Neural cell (in vitro differentiated cells): ENCODE results near the gene PODNL1. TPM values are rescaled to one million over a fixed set of nuclear protein-coding genes. Genes with fewer than 3 reads are reported as not detected.

Experiments
- H2AFZ ChIP-seq: fragments of 200-600, 300-800 bp; sonication (generic), shearing (Covaris generic); 2 replicates; pipeline ENCODE4 v1.6.0; 2014; ENCODE audit warnings: low read depth, mild to moderate bottlenecking, antibody characterized with exemption, low read length, moderate library complexity
- H3F3A ChIP-seq: fragments of 200-600 bp; shearing (Covaris generic); 2 replicates; pipeline ENCODE4 v1.6.1; 2016; ENCODE audit warnings: mild to moderate bottlenecking, moderate library complexity, mixed read lengths, antibody characterized with exemption, low read length; ENCODE audit not compliant: insufficient read depth, poor library complexity, severe bottlenecking
- H3K27ac ChIP-seq: fragments of 200-600, 300-800 bp; sonication (generic), shearing (Covaris generic); 2 replicates; pipeline ENCODE4 v1.5.1; 2014; ENCODE audit warnings: mild to moderate bottlenecking, low read length, moderate library complexity
- H3K27me3 ChIP-seq: fragments of 300-800, 200-600 bp; sonication (generic), shearing (Covaris generic); 2 replicates; pipeline ENCODE4 v1.6.0; 2014; ENCODE audit warnings: mild to moderate bottlenecking, low read depth, low read length, moderate library complexity; ENCODE audit not compliant: insufficient read depth
- H3K36me3 ChIP-seq: fragments of 300-800, 200-600 bp; sonication (generic), shearing (Covaris generic); 2 replicates; pipeline ENCODE4 v1.5.1; 2014; ENCODE audit warnings: mild to moderate bottlenecking, antibody characterized with exemption, low read length, moderate library complexity; ENCODE audit not compliant: insufficient read depth
- H3K4me2 ChIP-seq: fragments of 300-800, 200-600 bp; sonication (generic), shearing (Covaris generic); 2 replicates; pipeline ENCODE4 v1.6.0; 2014; ENCODE audit warnings: mild to moderate bottlenecking, low read length
- H3K4me3 ChIP-seq: fragments of 300-800, 200-600 bp; sonication (generic), shearing (Covaris generic); 2 replicates; pipeline ENCODE4 v1.5.1; 2014; ENCODE audit warnings: mild to moderate bottlenecking, low read length, moderate library complexity
- H3K79me2 ChIP-seq: fragments of 200-600 bp; shearing (Covaris generic); replicated peaks from 2 replicates; pipeline ENCODE4 v1.6.0; 2014; ENCODE audit warnings: mild to moderate bottlenecking, low read length, moderate library complexity; ENCODE audit not compliant: insufficient read depth
- H3K9ac ChIP-seq: fragments of 300-800, 200-600 bp; sonication (generic), shearing (Covaris generic); 2 replicates; pipeline ENCODE4 v1.6.1; 2016; ENCODE audit warnings: mild to moderate bottlenecking, low read length, mixed read lengths
- H3K9me2 ChIP-seq: fragments of 200-600 bp; shearing (Covaris generic); 2 replicates; pipeline ENCODE4 v1.6.1; 2016; ENCODE audit warnings: mild to moderate bottlenecking, low read length, mixed read lengths; ENCODE audit not compliant: insufficient read depth
- H3K9me3 ChIP-seq: fragments of 200-600, 300-800 bp; sonication (generic), shearing (Covaris generic); 2 replicates; pipeline ENCODE4 v1.6.1; 2016; ENCODE audit warnings: mild to moderate bottlenecking, mixed run types, low read length, moderate library complexity, mixed read lengths
- H4K20me1 ChIP-seq: fragments of 200-600 bp; shearing (Covaris generic); 2 replicates; pipeline ENCODE4 v1.6.1; 2016; ENCODE audit warnings: mild to moderate bottlenecking, mixed run types; ENCODE audit not compliant: insufficient read depth
- CTCF ChIP-seq: fragments of 450-650 bp; IDR thresholded peaks from 2 replicates; pipeline ENCODE4 v1.5.1; 2014; ENCODE audit warnings: antibody characterized with exemption, mild to moderate bottlenecking, moderate library complexity; ENCODE audit not compliant: poor library complexity, severe bottlenecking
- EP300 ChIP-seq: fragments of 450-650 bp; conservative IDR thresholded peaks from 2 replicates; pipeline ENCODE4 v1.6.1; 2014; ENCODE audit warnings: antibody characterized with exemption, mild to moderate bottlenecking, moderate library complexity; ENCODE audit not compliant: poor library complexity, severe bottlenecking
- EZH2 ChIP-seq: fragments of 200-600, 300-800 bp; shearing (Covaris generic), sonication (generic); IDR thresholded peaks from 2 replicates; pipeline ENCODE4 v1.6.1; 2014; ENCODE audit warnings: antibody characterized with exemption, low read length, borderline replicate concordance, mild to moderate bottlenecking; ENCODE audit not compliant: insufficient read depth, poor library complexity, severe bottlenecking
- MXI1 ChIP-seq: fragments of 450-650 bp; conservative IDR thresholded peaks from 2 replicates; pipeline ENCODE4 v1.6.1; 2014; ENCODE audit warnings: antibody characterized with exemption, mild to moderate bottlenecking; ENCODE audit not compliant: poor library complexity, severe bottlenecking
- POLR2AphosphoS5 ChIP-seq: IDR thresholded peaks from 2 replicates; pipeline ENCODE4 v1.6.1; 2012
- RAD21 ChIP-seq: fragments of 450-650 bp; conservative IDR thresholded peaks from 2 replicates; pipeline ENCODE4 v1.6.1; 2014; ENCODE audit warnings: antibody characterized with exemption, mild to moderate bottlenecking, moderate library complexity
- REST ChIP-seq: IDR thresholded peaks from 2 replicates; pipeline ENCODE4 v1.6.1; 2012; ENCODE audit warnings: borderline replicate concordance
- SMC3 ChIP-seq: fragments of 450-650 bp; conservative IDR thresholded peaks from 2 replicates; pipeline ENCODE4 v1.6.1; 2014; ENCODE audit warnings: antibody characterized with exemption, mild to moderate bottlenecking, moderate library complexity; ENCODE audit not compliant: poor library complexity
- TAF1 ChIP-seq: IDR thresholded peaks from 2 replicates; pipeline ENCODE4 v1.6.1; 2012; ENCODE audit warnings: low read depth
- polyA plus RNA-seq: library from polyadenylated mRNA; depleted of rRNA; stranded (reverse); fragments of >200 nt; gene quantifications from 2 replicates; pipeline ENCODE4 v1.2.3, GENCODE V29; 2014

The PODNL1 gene
- polyA plus RNA-seq, 1 donor from 2014 or later: not detected

DNA sequence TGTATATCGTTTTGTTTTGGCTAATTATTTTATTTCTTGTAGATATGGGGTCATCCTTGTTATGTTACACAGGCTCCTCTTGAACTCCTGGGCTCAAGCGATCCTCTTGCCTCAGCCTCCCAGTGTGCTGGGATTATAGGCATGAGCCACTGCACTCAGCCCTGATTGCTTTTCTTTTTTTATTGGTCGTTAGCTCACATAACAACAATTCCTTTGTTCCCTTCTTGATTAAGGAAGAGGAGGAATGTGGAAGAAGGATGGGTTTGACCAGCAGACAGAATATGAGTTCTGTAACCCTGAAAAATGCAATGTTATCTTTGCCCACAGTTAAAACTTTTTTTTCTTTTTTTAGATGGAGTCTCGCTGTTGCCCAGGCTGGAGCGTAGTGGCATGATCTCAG, 43.7 kb downstream of the PODNL1 start:
- no peak overlapping the region for H3K4me3 ChIP-seq
- no peaks in the 10 kb centered on the region for H3K9me3 ChIP-seq
- no peaks in the 10 kb centered on the region for H3K79me2 ChIP-seq
- H3K9me2 ChIP-seq: no peaks in the 10 kb centered on the region
- H3K9ac ChIP-seq: no peak overlapping the region
- H2AFZ ChIP-seq: no peak overlapping the region
- H4K20me1 ChIP-seq: no peaks in the 10 kb centered on the region
- no peaks in the 10 kb centered on the region for H3K36me3 ChIP-seq
- H3K4me2 ChIP-seq: no peak overlapping the region
- no peak for TF ChIP-seq SMC3
- no peak overlapping the region for H3K27ac ChIP-seq
- H3K27me3 ChIP-seq: no peaks in the 10 kb centered on the region
- H3F3A ChIP-seq: no peaks in the 10 kb centered on the region

DNA sequence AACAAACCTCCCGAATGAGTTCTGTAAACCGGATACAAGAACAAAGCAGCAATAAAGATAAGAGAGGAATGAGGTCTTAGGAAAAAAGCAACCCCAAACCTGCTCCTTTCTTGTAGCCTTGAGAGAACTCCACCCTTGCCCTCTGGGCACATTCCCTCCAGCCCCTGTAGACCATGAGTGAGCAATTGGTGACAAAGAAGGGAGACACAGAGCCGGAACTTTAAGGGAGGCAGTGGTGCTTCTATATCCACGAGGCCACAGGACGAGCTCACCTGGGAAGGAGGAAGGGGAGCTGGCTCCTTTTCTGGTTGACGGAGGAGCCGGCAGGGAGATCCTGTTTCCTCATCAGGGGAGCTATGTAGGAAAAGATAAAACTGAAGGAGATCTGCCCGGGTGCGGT, 45.3 kb downstream of the PODNL1 start:
- Histone ChIP-seq H3K4me3 (no peak overlapping the region), H3K27me3 (no peaks in the 10 kb centered on the region), H3K4me2 (no peak overlapping the region), H3K9me3 (no peaks in the 10 kb centered on the region), H3K9me2 (no peaks in the 10 kb centered on the region), H3K36me3 (no peaks in the 10 kb centered on the region), H3K9ac (no peak overlapping the region), H3K27ac (no peak overlapping the region), H2AFZ (no peak overlapping the region), H4K20me1 (no peaks in the 10 kb centered on the region), H3F3A (no peaks in the 10 kb centered on the region), H3K79me2 (no peaks in the 10 kb centered on the region)
- TF ChIP-seq CTCF: no peak
- TF ChIP-seq RAD21: no peak
- TF ChIP-seq REST: no peak

- no peak overlapping the region for H3K4me3 ChIP-seq
- H3K27ac ChIP-seq: no peak overlapping the region
- no peaks in the 10 kb centered on the region for H3K9me2 ChIP-seq
- H2AFZ ChIP-seq: no peak overlapping the region
- H3K79me2 ChIP-seq: no peaks in the 10 kb centered on the region
- TF ChIP-seq TAF1 (no peak), REST (no peak), POLR2AphosphoS5 (no peak), EZH2 (no peak), CTCF (no peak), MXI1 (no peak), EP300 (no peak), RAD21 (no peak), SMC3 (no peak)
- H3K36me3 ChIP-seq: no peaks in the 10 kb centered on the region
- H3K9me3 ChIP-seq: no peaks in the 10 kb centered on the region
- H3K9ac ChIP-seq: no peak overlapping the region
- no peaks in the 10 kb centered on the region for H3F3A ChIP-seq
- H4K20me1 ChIP-seq: no peaks in the 10 kb centered on the region
- no peaks in the 10 kb centered on the region for H3K27me3 ChIP-seq
- H3K4me2 ChIP-seq: no peak overlapping the region
These were observed 48.1 kb downstream of the PODNL1 start for GRCh38 chr19:13890136-13890535.
